Hepatocyte (in vitro differentiated cells): ENCODE results near the gene PHLPP1.

Experiments used
- EZH2 ChIP-seq: fragments of 200-600 bp; sonication (generic); IDR thresholded peaks from 2 replicates; pipeline ENCODE4 v1.6.1; 2016; ENCODE audit warnings: antibody characterized with exemption, mild to moderate bottlenecking, borderline replicate concordance
- EZH2phosphoT487 ChIP-seq: fragments of 200-600 bp; sonication (generic); IDR thresholded peaks from one replicate; pipeline ENCODE4 v1.6.1; 2018; ENCODE audit warnings: antibody characterized with exemption, mild to moderate bottlenecking, low read depth, moderate library complexity; ENCODE audit not compliant: unreplicated experiment, severe bottlenecking
- TF ChIP-seq, protein P1 (sequence below): fragments of 200-600 bp; sonication (generic); IDR thresholded peaks from 2 replicates; pipeline ENCODE4 v1.5.1; 2016; ENCODE audit warnings: antibody characterized with exemption, mild to moderate bottlenecking; ENCODE audit not compliant: poor library complexity

DNA sequence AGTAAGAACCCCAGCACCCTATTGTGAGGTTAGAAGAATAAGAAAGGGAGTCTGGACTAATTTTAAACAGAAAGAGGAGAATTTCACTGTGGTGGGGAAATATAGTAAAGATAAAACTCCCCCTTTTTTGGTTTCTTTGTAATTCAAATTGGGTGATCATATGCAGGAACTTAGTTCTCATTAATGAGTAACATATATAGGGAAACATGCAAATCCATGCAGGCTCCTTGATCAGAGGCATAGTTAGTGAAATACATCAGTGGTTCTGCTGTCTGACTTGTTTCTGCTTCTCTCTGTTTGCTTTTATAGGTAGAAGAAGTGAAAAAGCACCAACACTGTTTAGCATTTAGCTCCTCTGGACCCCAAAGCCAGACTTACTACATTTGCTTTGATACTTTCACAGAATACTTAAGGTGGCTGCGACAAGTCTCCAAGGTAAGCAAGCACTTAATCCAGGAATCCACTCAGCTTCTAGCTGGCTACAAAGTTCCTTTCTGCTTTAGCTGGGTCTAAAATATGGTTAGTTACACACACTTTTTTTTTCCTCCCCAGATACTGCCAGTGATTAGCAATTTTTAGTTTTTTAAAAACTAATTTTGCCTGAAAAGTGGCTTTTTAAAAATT, 123.2 kb downstream of the PHLPP1 start:
- TF ChIP-seq, protein P1, sequence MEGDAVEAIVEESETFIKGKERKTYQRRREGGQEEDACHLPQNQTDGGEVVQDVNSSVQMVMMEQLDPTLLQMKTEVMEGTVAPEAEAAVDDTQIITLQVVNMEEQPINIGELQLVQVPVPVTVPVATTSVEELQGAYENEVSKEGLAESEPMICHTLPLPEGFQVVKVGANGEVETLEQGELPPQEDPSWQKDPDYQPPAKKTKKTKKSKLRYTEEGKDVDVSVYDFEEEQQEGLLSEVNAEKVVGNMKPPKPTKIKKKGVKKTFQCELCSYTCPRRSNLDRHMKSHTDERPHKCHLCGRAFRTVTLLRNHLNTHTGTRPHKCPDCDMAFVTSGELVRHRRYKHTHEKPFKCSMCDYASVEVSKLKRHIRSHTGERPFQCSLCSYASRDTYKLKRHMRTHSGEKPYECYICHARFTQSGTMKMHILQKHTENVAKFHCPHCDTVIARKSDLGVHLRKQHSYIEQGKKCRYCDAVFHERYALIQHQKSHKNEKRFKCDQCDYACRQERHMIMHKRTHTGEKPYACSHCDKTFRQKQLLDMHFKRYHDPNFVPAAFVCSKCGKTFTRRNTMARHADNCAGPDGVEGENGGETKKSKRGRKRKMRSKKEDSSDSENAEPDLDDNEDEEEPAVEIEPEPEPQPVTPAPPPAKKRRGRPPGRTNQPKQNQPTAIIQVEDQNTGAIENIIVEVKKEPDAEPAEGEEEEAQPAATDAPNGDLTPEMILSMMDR, result no peak
- TF ChIP-seq EZH2 (no peak), EZH2phosphoT487 (no peak)
